IMR-90 (cell line): ENCODE measurements around the gene CGNL1. TPM values are rescaled to one million over a fixed set of nuclear protein-coding genes. Genes with fewer than 3 reads are reported as not detected.

Experiments
- ATAC-seq: fragments of 200-7000 bp; cut with Tn5 transposase; 2 replicates; pipeline ENCODE4 v1.9.1; 2020; ENCODE audit warnings: low read depth, mild to moderate bottlenecking, moderate library complexity
- BruUV-seq: library from RNA; stranded (reverse); fragments of 400-500 nt; replicated peaks from 2 replicates; lab custom pipeline; 2021; lab: Mats Ljungman, UMichigan
- CTCF ChIA-PET: fragments of 300-600 bp; formaldehyde crosslinking; extraction: SDS; loops from one replicate; lab custom pipeline; 2021; ENCODE audit warnings: antibody characterized with exemption; lab: Yijun Ruan, JAX
- POLR2A ChIA-PET: fragments of 300-600 bp; sonication (Branson Sonifier 250); formaldehyde crosslinking; loops from one replicate; lab custom pipeline; 2022; ENCODE audit warnings: antibody characterized with exemption; ENCODE audit not compliant: unreplicated experiment; lab: Charles Lee
- DNase-seq: peaks from one replicate; pipeline ENCODE4 v3.0.0; 2013
- H2AFZ ChIP-seq: replicated peaks from 2 replicates; pipeline ENCODE3; 2013; ENCODE audit warnings: low read length, mild to moderate bottlenecking; ENCODE audit not compliant: poor library complexity
- H2AK5ac ChIP-seq: 2 replicates; pipeline ENCODE4 v1.6.1; 2013; ENCODE audit warnings: low read depth, low read length, inconsistent platforms
- H2AK9ac ChIP-seq: replicated peaks from 2 replicates; pipeline ENCODE3; 2013; ENCODE audit warnings: mild to moderate bottlenecking, low read depth, low read length, moderate library complexity; ENCODE audit not compliant: poor library complexity
- H2BK120ac ChIP-seq: 2 replicates; pipeline ENCODE4 v1.6.1; 2013; ENCODE audit warnings: low read depth, low read length, inconsistent platforms
- H2BK15ac ChIP-seq: 3 replicates; pipeline ENCODE4 v1.6.1; 2013; ENCODE audit warnings: low read depth, low read length, inconsistent platforms
- H2BK20ac ChIP-seq: 2 replicates; pipeline ENCODE4 v1.6.1; 2013; ENCODE audit warnings: low read depth, mild to moderate bottlenecking, inconsistent platforms, low read length, moderate library complexity
- H2BK5ac ChIP-seq: 2 replicates; pipeline ENCODE4 v1.6.1; 2013; ENCODE audit warnings: mild to moderate bottlenecking, low read depth, low read length, inconsistent platforms; ENCODE audit not compliant: poor library complexity, severe bottlenecking
- H3K14ac ChIP-seq: replicated peaks from 2 replicates; pipeline ENCODE4 v1.6.1; 2013; ENCODE audit warnings: low read depth, low read length, inconsistent platforms
- H3K18ac ChIP-seq: 2 replicates; pipeline ENCODE4 v1.6.1; 2013; ENCODE audit warnings: low read depth, low read length, control low read depth
- H3K23ac ChIP-seq: 2 replicates; pipeline ENCODE4 v1.6.1; 2013; ENCODE audit warnings: low read depth, low read length, inconsistent platforms
- H3K27ac ChIP-seq: 2 replicates; pipeline ENCODE4 v1.5.1; 2013; ENCODE audit warnings: mild to moderate bottlenecking, control low read depth, low read length; ENCODE audit not compliant: insufficient read depth
- H3K27me3 ChIP-seq: 2 replicates; pipeline ENCODE4 v1.6.1; 2013; ENCODE audit warnings: low read length; ENCODE audit not compliant: control insufficient read depth, insufficient read depth
- H3K36me3 ChIP-seq: 2 replicates; pipeline ENCODE4 v1.6.1; 2013; ENCODE audit warnings: low read length, mixed read lengths; ENCODE audit not compliant: control insufficient read depth, insufficient read depth
- H3K4ac ChIP-seq: 2 replicates; pipeline ENCODE4 v1.6.1; 2013; ENCODE audit warnings: low read depth, low read length, inconsistent platforms
- H3K4me1 ChIP-seq: 2 replicates; pipeline ENCODE4 v1.6.1; 2013; ENCODE audit warnings: low read length, mixed read lengths; ENCODE audit not compliant: control insufficient read depth, insufficient read depth
- H3K4me2 ChIP-seq: 2 replicates; pipeline ENCODE4 v1.6.1; 2013; ENCODE audit warnings: low read depth, mild to moderate bottlenecking, control low read depth, low read length, moderate library complexity
- H3K4me3 ChIP-seq: 2 replicates; pipeline ENCODE4 v1.5.1; 2013; ENCODE audit warnings: low read depth, mild to moderate bottlenecking, control low read depth, low read length, moderate library complexity; ENCODE audit not compliant: insufficient read depth
- H3K56ac ChIP-seq: 2 replicates; pipeline ENCODE4 v1.6.1; 2013; ENCODE audit warnings: low read length, inconsistent platforms; ENCODE audit not compliant: insufficient read depth; ENCODE audit errors: extremely low read depth
- H3K79me1 ChIP-seq, 2 experiments: 2 replicates each; pipeline ENCODE4 v1.6.1; 2013; ENCODE audit warnings: low read length in 2 of 2, inconsistent platforms in 1 of 2, low read depth in 1 of 2
- H3K9ac ChIP-seq: 2 replicates; pipeline ENCODE4 v1.6.1; 2013; ENCODE audit warnings: low read depth, low read length, control low read depth
- H3K9me1 ChIP-seq: 2 replicates; pipeline ENCODE4 v1.6.1; 2013; ENCODE audit warnings: low read length, inconsistent platforms; ENCODE audit not compliant: insufficient read depth
- H3K9me3 ChIP-seq: 2 replicates; pipeline ENCODE4 v1.6.1; 2013; ENCODE audit warnings: low read length; ENCODE audit not compliant: control insufficient read depth, insufficient read depth
- H4K20me1 ChIP-seq: 2 replicates; pipeline ENCODE4 v1.6.1; 2013; ENCODE audit warnings: low read length, inconsistent platforms; ENCODE audit not compliant: insufficient read depth
- H4K5ac ChIP-seq: 2 replicates; pipeline ENCODE4 v1.6.1; 2013; ENCODE audit warnings: mild to moderate bottlenecking, low read depth, low read length, control low read depth
- H4K8ac ChIP-seq, 2 experiments: 2 replicates each; pipeline ENCODE4 v1.6.1; 2013; ENCODE audit warnings: low read depth in 2 of 2, low read length in 2 of 2, control low read depth in 1 of 2, inconsistent platforms in 1 of 2
- H4K91ac ChIP-seq: 2 replicates; pipeline ENCODE4 v1.6.1; 2013; ENCODE audit warnings: low read depth, low read length, inconsistent platforms; ENCODE audit not compliant: insufficient read depth
- CEBPB ChIP-seq: IDR thresholded peaks from 2 replicates; pipeline ENCODE4 v1.6.1; 2012; ENCODE audit warnings: low read depth, low read length, improper control_type of control experiment
- CHD1 ChIP-seq: IDR thresholded peaks from 2 replicates; pipeline ENCODE4 v1.6.1; 2012; ENCODE audit warnings: low read depth, low read length, improper control_type of control experiment
- FOS ChIP-seq: fragments of 150-350 bp; IDR thresholded peaks from 2 replicates; pipeline ENCODE4 v1.6.1; 2016; ENCODE audit warnings: low read depth, low read length
- MAZ ChIP-seq: IDR thresholded peaks from 2 replicates; pipeline ENCODE4 v1.6.1; 2012; ENCODE audit warnings: low read depth, mild to moderate bottlenecking, low read length, improper control_type of control experiment, moderate library complexity, borderline replicate concordance
- MXI1 ChIP-seq: IDR thresholded peaks from 2 replicates; pipeline ENCODE4 v1.6.1; 2012; ENCODE audit warnings: low read depth, mild to moderate bottlenecking, low read length, moderate library complexity, borderline replicate concordance
- NFE2L2 ChIP-seq: fragments of 150-350 bp; IDR thresholded peaks from 2 replicates; pipeline ENCODE4 v1.6.1; 2016; ENCODE audit warnings: low read depth, mild to moderate bottlenecking, low read length
- WGBS, 2 experiments: methylation state at CpG; one replicate each; pipeline versions ENCODE4 v1.1.5 to v1.1.7; 2013; ENCODE audit warnings: missing lambda C conversion rate in 2 of 2; ENCODE audit not compliant: insufficient read length in 1 of 2; ENCODE audit errors: extremely low coverage in 2 of 2; 5-methylcytosine and 5-hydroxymethylcytosine counted together
- dilution Hi-C: fragments of 300-500 bp; cut with HindIII; formaldehyde crosslinking; loops from one replicate; pipeline ENCODE4 v1.14.3; 2018; ENCODE audit warnings: low sequenced_read_pairs; ENCODE audit not compliant: unreplicated experiment
- in situ Hi-C: fragments of 300-500 bp; cut with MboI; formaldehyde crosslinking; loops from 3 replicates; pipeline ENCODE4 v1.14.3; 2019; ENCODE audit warnings: low sequenced_read_pairs, inconsistent platforms, mixed read lengths
- intact Hi-C: fragments of 100-400 bp; cut with micrococcal nuclease; formaldehyde crosslinking; loops from 2 replicates; pipeline ENCODE4 v1.10.0; 2022
- polyA plus RNA-seq, 3 experiments: library from polyadenylated mRNA; depleted of rRNA; stranded (reverse); fragments of >200 nt; gene quantifications; 2 replicates each; pipeline ENCODE4 v1.2.3, GENCODE V29; 2012; ENCODE audit warnings: low replicate concordance in 1 of 3
- total RNA-seq: library from RNA; depleted of rRNA; stranded (reverse); fragments of >200 nt; gene quantifications from 2 replicates; pipeline ENCODE4 v1.2.3, GENCODE V29; 2012

CGNL1 gene
- total and polyA plus RNA-seq, 2 of the 4 experiments (the other 2 are of a cell fraction) = 0.07 to 0.18 TPM

- no TSS peak for BruUV-seq
- Histone ChIP-seq H4K8ac (no peak overlapping the region), H2BK5ac (no peak overlapping the region), H3K4ac (no peak overlapping the region), H3K56ac (no peak overlapping the region), H3K4me1 (peaks cover 5% of the 10 kb centered on the region), H3K9me1 (no peaks in the 10 kb centered on the region), H2BK120ac (no peak overlapping the region), H2AK5ac (no peak overlapping the region), H2BK20ac (no peak overlapping the region), H2AK9ac (no peak overlapping the region), H4K91ac (no peak overlapping the region), H4K5ac (no peak overlapping the region), H2AFZ (no peak overlapping the region), H2BK15ac (no peak overlapping the region), H3K4me3 (no peak overlapping the region), H3K27me3 (no peaks in the 10 kb centered on the region), H3K23ac (no peak overlapping the region), H3K27ac (no peak overlapping the region), H3K18ac (no peak overlapping the region), H3K9me3 (no peaks in the 10 kb centered on the region), H3K36me3 (no peaks in the 10 kb centered on the region), H3K4me2 (no peak overlapping the region), H3K14ac (no peak overlapping the region), H4K20me1 (no peaks in the 10 kb centered on the region), H3K9ac (no peak overlapping the region), H3K79me1 (no peaks in the 10 kb centered on the region)
- dilution Hi-C loops = no loop called here
- in situ Hi-C loops = no loop called here
- intact Hi-C loops = no loop called here
- ChIA-PET CTCF (interaction anchor here (0.5 kb wide), 1 partner anchor 56 kb away, joined by 3 read pairs; no protein-coding TSS in a partner anchor), POLR2A (no interaction called here)
- ATAC-seq (no peak), DNase-seq (no peak)
- no peak for TF ChIP-seq FOS
- TF ChIP-seq CHD1 = no peak
- TF ChIP-seq CEBPB = no peak
- no peak for TF ChIP-seq NFE2L2
- TF ChIP-seq MAZ = no peak
- TF ChIP-seq MXI1 = no peak
- WGBS, 2 experiments = no CpG with 5 or more reads among the region's 2 CpGs
These were observed 130.8 kb downstream of the CGNL1 start for GRCh38 chr15:57507111-57507510.
